GM23248 (cell line): ENCODE results near the gene DPP9.

Experiments used
- EZH2 ChIP-seq: fragments of 200-600 bp; sonication (generic); IDR thresholded peaks from 2 replicates; pipeline ENCODE4 v1.6.1; 2018; ENCODE audit warnings: antibody characterized with exemption, mild to moderate bottlenecking; ENCODE audit not compliant: insufficient read depth, poor library complexity, severe bottlenecking
- EZH2phosphoT487 ChIP-seq: fragments of 200-600 bp; sonication (generic); IDR thresholded peaks from 2 replicates; pipeline ENCODE4 v1.6.1; 2018; ENCODE audit warnings: antibody characterized with exemption, moderate library complexity, mild to moderate bottlenecking, low read depth; ENCODE audit not compliant: insufficient read depth

- TF ChIP-seq EZH2phosphoT487 (no peak), EZH2 (no peak)
Observed at GRCh38 chr19:4720037-4720700, 3.5 kb downstream of the DPP9 start.
